Activated CD8-positive, alpha-beta T cell treated with anti-CD3 and anti-CD28 coated beads for 36 hours (primary cell): ENCODE results near the gene CSAD. TPM values are rescaled to one million over a fixed set of nuclear protein-coding genes. Genes with fewer than 3 reads are reported as not detected.

Experiments used
- ATAC-seq: fragments of 200-7000 bp; cut with Tn5 transposase; one replicate; pipeline ENCODE4 v1.10.0; 2021; ENCODE audit warnings: mild to moderate bottlenecking, moderate library complexity
- CTCF ChIA-PET: fragments of 350-600 bp; sonication (Branson Sonifier 250); formaldehyde crosslinking; loops from one replicate; lab custom pipeline; 2021; ENCODE audit warnings: antibody characterized with exemption; lab: Charles Lee
- POLR2A ChIA-PET: fragments of 350-600 bp; sonication (Branson Sonifier 250); formaldehyde crosslinking; loops from one replicate; lab custom pipeline; 2021; ENCODE audit warnings: antibody characterized with exemption; lab: Charles Lee
- DNase-seq: peaks from one replicate; pipeline ENCODE4 v3.0.0-alpha.2; 2020
- H3K27ac Mint-ChIP-seq: one replicate; pipeline ENCODE4 v1.8.0; 2021; ENCODE audit warnings: mild to moderate bottlenecking, mixed read lengths
- H3K27me3 Mint-ChIP-seq: one replicate; pipeline ENCODE4 v1.8.0; 2021; ENCODE audit warnings: mixed read lengths
- H3K36me3 Mint-ChIP-seq: one replicate; pipeline ENCODE4 v1.8.0; 2021; ENCODE audit warnings: low read depth, mixed read lengths
- H3K4me1 Mint-ChIP-seq: one replicate; pipeline ENCODE4 v1.8.0; 2021; ENCODE audit warnings: low read depth, mixed read lengths
- H3K4me3 Mint-ChIP-seq: one replicate; pipeline ENCODE4 v1.8.0; 2021; ENCODE audit warnings: mild to moderate bottlenecking, moderate library complexity, mixed read lengths
- H3K9me3 Mint-ChIP-seq: one replicate; pipeline ENCODE4 v1.8.0; 2021; ENCODE audit warnings: mixed read lengths
- intact Hi-C: fragments of 100-400 bp; cut with micrococcal nuclease; formaldehyde crosslinking; loops from one replicate; pipeline ENCODE4 v1.10.0; 2022
- total RNA-seq, 2 experiments: library from RNA; stranded (reverse); gene quantifications; one replicate each; pipeline ENCODE4 v1.2.3, GENCODE V29; 2021
- TF ChIP-seq, protein P1 (sequence below): fragments of 200-600 bp; IDR thresholded peaks from one replicate; pipeline ENCODE4 v1.8.0; 2022; ENCODE audit warnings: antibody characterized with exemption, mild to moderate bottlenecking

The CSAD gene
- total RNA-seq, 2 experiments from 2014 or later: 13.8 to 18.6 TPM

DNA sequence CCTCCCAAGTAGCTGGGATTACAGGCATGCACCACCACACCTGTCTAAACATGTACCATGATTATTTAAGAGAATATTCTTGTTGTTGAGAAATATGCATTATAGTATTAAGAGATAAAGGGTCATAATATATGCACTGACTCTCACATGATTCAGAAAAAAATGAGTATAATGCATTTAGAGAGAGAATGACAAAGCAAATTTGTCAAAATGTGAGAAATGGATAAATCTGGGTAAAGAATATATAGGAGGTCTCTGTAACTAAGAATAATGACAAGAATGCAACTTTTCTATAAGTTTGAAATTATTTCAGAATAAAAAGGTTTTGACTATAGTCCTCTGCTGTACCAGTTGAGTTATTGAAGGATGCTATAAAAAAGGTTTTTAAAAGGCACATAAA lies 28.3 kb downstream of the CSAD start:
- POLR2A ChIA-PET: no interaction called here
- DNase-seq (no peak), ATAC-seq (no peak)
- TF ChIP-seq, protein P1, sequence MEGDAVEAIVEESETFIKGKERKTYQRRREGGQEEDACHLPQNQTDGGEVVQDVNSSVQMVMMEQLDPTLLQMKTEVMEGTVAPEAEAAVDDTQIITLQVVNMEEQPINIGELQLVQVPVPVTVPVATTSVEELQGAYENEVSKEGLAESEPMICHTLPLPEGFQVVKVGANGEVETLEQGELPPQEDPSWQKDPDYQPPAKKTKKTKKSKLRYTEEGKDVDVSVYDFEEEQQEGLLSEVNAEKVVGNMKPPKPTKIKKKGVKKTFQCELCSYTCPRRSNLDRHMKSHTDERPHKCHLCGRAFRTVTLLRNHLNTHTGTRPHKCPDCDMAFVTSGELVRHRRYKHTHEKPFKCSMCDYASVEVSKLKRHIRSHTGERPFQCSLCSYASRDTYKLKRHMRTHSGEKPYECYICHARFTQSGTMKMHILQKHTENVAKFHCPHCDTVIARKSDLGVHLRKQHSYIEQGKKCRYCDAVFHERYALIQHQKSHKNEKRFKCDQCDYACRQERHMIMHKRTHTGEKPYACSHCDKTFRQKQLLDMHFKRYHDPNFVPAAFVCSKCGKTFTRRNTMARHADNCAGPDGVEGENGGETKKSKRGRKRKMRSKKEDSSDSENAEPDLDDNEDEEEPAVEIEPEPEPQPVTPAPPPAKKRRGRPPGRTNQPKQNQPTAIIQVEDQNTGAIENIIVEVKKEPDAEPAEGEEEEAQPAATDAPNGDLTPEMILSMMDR: no peak
- Mint-ChIP-seq H3K9me3 (no peaks in the 10 kb centered on the region), H3K27me3 (no peaks in the 10 kb centered on the region), H3K36me3 (no peaks in the 10 kb centered on the region), H3K27ac (no peak overlapping the region), H3K4me1 (no peaks in the 10 kb centered on the region), H3K4me3 (no peak overlapping the region)
- intact Hi-C loops: no loop called here
- CTCF ChIA-PET: no interaction called here

DNA sequence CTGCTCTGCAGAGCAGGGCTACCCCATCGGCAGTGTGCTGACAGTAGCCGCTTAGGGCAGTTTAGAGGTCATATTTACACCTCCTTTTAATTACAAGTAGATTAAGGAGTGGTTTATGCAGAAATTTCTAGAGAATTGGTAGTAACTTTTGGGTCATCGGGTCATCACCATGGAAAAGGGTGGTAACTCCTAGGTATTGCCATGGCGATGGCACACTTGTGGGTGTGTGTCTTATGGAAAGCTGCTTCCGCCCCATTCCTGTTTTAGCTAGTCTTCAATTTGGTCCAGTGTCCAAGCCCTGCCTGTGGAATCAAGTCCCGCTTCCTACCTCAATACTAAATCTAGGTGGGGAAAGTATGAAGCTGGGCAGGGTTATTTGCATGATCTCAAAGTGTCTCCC lies 29.7 kb downstream of the CSAD start:
- TF ChIP-seq, protein P1: no peak
- ChIA-PET CTCF (interaction anchor here (1.1 to 1.2 kb wide), 2 partner anchors 9 to 85 kb away, joined by 4 to 6 read pairs; no protein-coding TSS in a partner anchor), POLR2A (no interaction called here)
- DNase-seq (no peak), ATAC-seq (no peak)
- Mint-ChIP-seq H3K9me3 (no peaks in the 10 kb centered on the region), H3K4me3 (no peak overlapping the region), H3K36me3 (no peaks in the 10 kb centered on the region), H3K27ac (no peak overlapping the region), H3K4me1 (no peaks in the 10 kb centered on the region), H3K27me3 (no peaks in the 10 kb centered on the region)
- intact Hi-C loops: no loop called here

- no peaks in the 10 kb centered on the region for H3K36me3 Mint-ChIP-seq
- intact Hi-C loops: no loop called here
- H3K27me3 Mint-ChIP-seq: no peaks in the 10 kb centered on the region
- DNase-seq (no peak), ATAC-seq (no peak)
- H3K27ac Mint-ChIP-seq: no peak overlapping the region
- ChIA-PET CTCF (no interaction called here), POLR2A (no interaction called here)
- TF ChIP-seq, protein P1: no peak
- H3K4me3 Mint-ChIP-seq: no peak overlapping the region
- no peaks in the 10 kb centered on the region for H3K4me1 Mint-ChIP-seq
- H3K9me3 Mint-ChIP-seq: no peaks in the 10 kb centered on the region
Measured at GRCh38 chr12:53147653-53148052, 33.1 kb downstream of the CSAD start.

- Mint-ChIP-seq H3K4me1 (no peaks in the 10 kb centered on the region), H3K4me3 (no peak overlapping the region), H3K27ac (no peak overlapping the region), H3K9me3 (no peaks in the 10 kb centered on the region), H3K27me3 (no peaks in the 10 kb centered on the region), H3K36me3 (no peaks in the 10 kb centered on the region)
- TF ChIP-seq, protein P1: no peak
- intact Hi-C loops: no loop called here
- ChIA-PET POLR2A (no interaction called here), CTCF (no interaction called here)
- ATAC-seq (no peak), DNase-seq (no peak)
Measured at GRCh38 chr12:53147181-53147580, 33.5 kb downstream of the CSAD start.

DNA sequence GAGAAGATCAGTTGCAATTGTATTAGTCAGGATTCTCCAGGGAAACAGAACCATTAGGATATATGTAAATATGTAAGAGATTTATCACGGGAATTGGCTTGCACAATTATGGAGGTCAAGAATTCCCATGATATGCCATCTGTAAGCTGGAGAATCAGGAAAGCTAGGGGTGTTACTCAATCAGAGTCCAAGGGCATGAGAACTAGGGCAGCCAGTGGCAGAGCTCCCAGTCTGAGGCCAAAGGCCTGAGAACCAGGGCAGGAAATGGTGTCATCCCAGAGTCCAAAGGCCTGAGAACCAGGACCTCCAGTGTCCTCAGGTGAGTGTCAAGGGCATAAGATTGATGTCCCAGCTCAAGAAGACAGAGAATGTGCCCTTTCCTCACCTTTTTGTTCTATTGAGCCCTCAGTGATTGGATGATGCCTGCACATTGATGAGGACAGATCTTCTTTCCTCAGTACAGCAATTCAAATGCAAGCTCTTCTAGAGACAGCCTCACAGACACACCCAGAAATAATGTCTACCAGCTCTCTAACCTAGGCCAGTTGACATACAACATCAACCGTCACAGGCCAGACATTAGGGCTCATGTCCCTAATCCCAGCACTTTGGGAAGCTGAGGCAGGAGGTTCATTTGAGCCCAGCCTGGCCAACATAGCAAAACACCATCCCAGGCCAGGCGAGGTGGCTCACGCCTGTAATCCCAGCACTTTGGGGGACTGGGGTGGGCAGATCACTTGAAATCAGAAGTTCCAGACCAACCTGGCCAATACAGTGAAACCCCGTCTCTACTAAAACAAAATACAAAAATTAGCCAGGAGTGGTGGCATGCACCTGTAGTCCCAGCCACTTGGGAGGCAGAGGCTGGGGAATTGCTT lies 35.1 kb downstream of the CSAD start:
- CTCF ChIA-PET: interaction anchor here (0.7 to 1.0 kb wide), 3 partner anchors 14 to 199 kb away, joined by 3 read pairs; no protein-coding TSS in a partner anchor
- intact Hi-C loops: no loop called here
- POLR2A ChIA-PET: no interaction called here

More for the DNA sequence above, 35.1 kb downstream of the CSAD start:
- Mint-ChIP-seq H3K27me3 (no peaks in the 10 kb centered on the region), H3K27ac (no peak overlapping the region), H3K4me1 (no peaks in the 10 kb centered on the region), H3K36me3 (no peaks in the 10 kb centered on the region), H3K4me3 (no peak overlapping the region), H3K9me3 (no peaks in the 10 kb centered on the region)
- ATAC-seq (no peak), DNase-seq (no peak)
- TF ChIP-seq, protein P1: no peak
